H9 (cell line): ENCODE data around the gene TSPO. TPM values are rescaled to one million over a fixed set of nuclear protein-coding genes. Genes with fewer than 3 reads are reported as not detected.

Experiments
- DNase-seq: peaks from one replicate; pipeline ENCODE4 v3.0.0-alpha.2; 2017
- H2AFZ ChIP-seq: one replicate; pipeline ENCODE4 v1.6.1; 2013; ENCODE audit warnings: mild to moderate bottlenecking, low read length, control low read depth, moderate library complexity
- H2AK5ac ChIP-seq: 2 replicates; pipeline ENCODE4 v1.6.1; 2013; ENCODE audit warnings: low read length, control low read depth, mixed read lengths; ENCODE audit not compliant: insufficient read length
- H2BK120ac ChIP-seq: one replicate; pipeline ENCODE4 v1.6.1; 2013; ENCODE audit warnings: low read depth, mild to moderate bottlenecking, low read length, control low read depth, inconsistent platforms; ENCODE audit not compliant: poor library complexity, severe bottlenecking
- H2BK12ac ChIP-seq: 2 replicates; pipeline ENCODE4 v1.6.1; 2013; ENCODE audit warnings: low read length, control low read depth, mixed read lengths, low read depth; ENCODE audit not compliant: insufficient read length
- H2BK15ac ChIP-seq: 2 replicates; pipeline ENCODE4 v1.6.1; 2013; ENCODE audit warnings: low read depth, low read length, control low read depth
- H2BK20ac ChIP-seq: one replicate; pipeline ENCODE4 v1.6.1; 2013; ENCODE audit warnings: low read depth, mild to moderate bottlenecking, low read length, control low read depth, inconsistent platforms; ENCODE audit not compliant: poor library complexity, severe bottlenecking
- H2BK5ac ChIP-seq: 2 replicates; pipeline ENCODE4 v1.6.1; 2013; ENCODE audit warnings: low read length, control low read depth, mixed read lengths; ENCODE audit not compliant: insufficient read length
- H3K14ac ChIP-seq: 2 replicates; pipeline ENCODE4 v1.6.1; 2013; ENCODE audit warnings: low read length, control low read depth; ENCODE audit not compliant: insufficient read depth
- H3K18ac ChIP-seq: 2 replicates; pipeline ENCODE4 v1.6.1; 2013; ENCODE audit warnings: low read depth, mild to moderate bottlenecking, mixed read lengths, low read length, control low read depth; ENCODE audit not compliant: insufficient read length
- H3K23ac ChIP-seq: 2 replicates; pipeline ENCODE4 v1.6.1; 2013; ENCODE audit warnings: low read length, control low read depth, mixed read lengths, low read depth; ENCODE audit not compliant: insufficient read length
- H3K23me2 ChIP-seq: 2 replicates; pipeline ENCODE4 v1.6.1; 2013; ENCODE audit warnings: low read depth, mild to moderate bottlenecking, mixed read lengths, low read length, control low read depth; ENCODE audit not compliant: insufficient read length, poor library complexity, severe bottlenecking
- H3K27ac ChIP-seq: 2 replicates; pipeline ENCODE4 v1.5.1; 2013; ENCODE audit warnings: low read length, control low read depth, mixed read lengths, low read depth; ENCODE audit not compliant: insufficient read length
- H3K27me3 ChIP-seq: 2 replicates; pipeline ENCODE4 v1.6.1; 2013; ENCODE audit warnings: low read length, control low read depth, inconsistent platforms; ENCODE audit not compliant: insufficient read depth
- H3K4ac ChIP-seq: 2 replicates; pipeline ENCODE4 v1.6.1; 2013; ENCODE audit warnings: low read depth, mild to moderate bottlenecking, control low read depth, inconsistent platforms, low read length, moderate library complexity
- H3K4me1 ChIP-seq: 2 replicates; pipeline ENCODE4 v1.6.1; 2013; ENCODE audit warnings: low read length, control low read depth, inconsistent platforms; ENCODE audit not compliant: insufficient read depth
- H3K4me2 ChIP-seq: 2 replicates; pipeline ENCODE4 v1.6.1; 2013; ENCODE audit warnings: low read length, control low read depth, mixed read lengths; ENCODE audit not compliant: insufficient read length, insufficient read depth
- H3K56ac ChIP-seq: 2 replicates; pipeline ENCODE4 v1.6.1; 2013; ENCODE audit warnings: low read depth, mild to moderate bottlenecking, mixed read lengths, low read length, control low read depth; ENCODE audit not compliant: insufficient read length
- H3K79me1 ChIP-seq: 2 replicates; pipeline ENCODE4 v1.6.1; 2013; ENCODE audit warnings: low read depth, mild to moderate bottlenecking, moderate library complexity, low read length, control low read depth, inconsistent platforms; ENCODE audit not compliant: insufficient read depth, poor library complexity, severe bottlenecking
- H3K79me2 ChIP-seq: 2 replicates; pipeline ENCODE4 v1.6.1; 2013; ENCODE audit warnings: low read length, control low read depth, inconsistent platforms; ENCODE audit not compliant: insufficient read depth
- H3K9ac ChIP-seq: 2 replicates; pipeline ENCODE4 v1.6.1; 2013; ENCODE audit warnings: low read length, control low read depth, mixed read lengths; ENCODE audit not compliant: insufficient read length; ENCODE audit errors: extremely low read depth
- H3K9me3 ChIP-seq: one replicate; pipeline ENCODE4 v1.6.1; 2013; ENCODE audit warnings: low read depth, low read length, inconsistent platforms; ENCODE audit not compliant: control insufficient read depth
- H3T11ph ChIP-seq: one replicate; pipeline ENCODE4 v1.6.1; 2013; ENCODE audit warnings: mild to moderate bottlenecking, low read length, control low read depth, inconsistent platforms
- H4K20me1 ChIP-seq: one replicate; pipeline ENCODE4 v1.6.1; 2013; ENCODE audit not compliant: control insufficient read depth, insufficient read length, insufficient read depth
- H4K5ac ChIP-seq: 2 replicates; pipeline ENCODE4 v1.6.1; 2013; ENCODE audit warnings: low read depth, mild to moderate bottlenecking, mixed read lengths, low read length, control low read depth; ENCODE audit not compliant: insufficient read length
- H4K8ac ChIP-seq: replicated peaks from 2 replicates; pipeline ENCODE4 v1.6.1; 2013; ENCODE audit warnings: low read length, control low read depth, mixed read lengths, low read depth; ENCODE audit not compliant: insufficient read length
- H4K91ac ChIP-seq: 2 replicates; pipeline ENCODE4 v1.6.1; 2013; ENCODE audit warnings: low read depth, mild to moderate bottlenecking, moderate library complexity, mixed read lengths, low read length, control low read depth; ENCODE audit not compliant: insufficient read length
- H3K27ac Mint-ChIP-seq, 3 experiments: 2 replicates in 2 of 3; 3 replicates in 1 of 3; pipeline ENCODE4 v1.8.0; 2020 to 2021; ENCODE audit warnings: mixed read lengths in 3 of 3, mild to moderate bottlenecking in 1 of 3, moderate library complexity in 1 of 3
- H3K27me3 Mint-ChIP-seq: 2 replicates; pipeline ENCODE4 v1.8.0; 2021; ENCODE audit warnings: low read depth, mild to moderate bottlenecking, moderate library complexity, mixed read lengths
- H3K36me3 Mint-ChIP-seq, 3 experiments: 2 replicates in 2 of 3; 3 replicates in 1 of 3; pipeline ENCODE4 v1.8.0; 2020 to 2021; ENCODE audit warnings: low read depth in 3 of 3, mixed read lengths in 3 of 3; ENCODE audit not compliant: insufficient read depth in 1 of 3
- H3K4me1 Mint-ChIP-seq, 2 experiments: 2 replicates each; pipeline ENCODE4 v1.8.0; 2020; ENCODE audit warnings: mixed read lengths in 2 of 2
- H3K4me3 Mint-ChIP-seq, 2 experiments: 2 replicates in 1 of 2; 3 replicates in 1 of 2; pipeline ENCODE4 v1.8.0; 2020 to 2021; ENCODE audit warnings: mild to moderate bottlenecking in 2 of 2, mixed read lengths in 2 of 2, moderate library complexity in 1 of 2
- H3K9me3 Mint-ChIP-seq, 2 experiments: 2 replicates in 1 of 2; 3 replicates in 1 of 2; pipeline ENCODE4 v1.8.0; 2020; ENCODE audit warnings: mild to moderate bottlenecking in 2 of 2, mixed read lengths in 2 of 2, moderate library complexity in 1 of 2
- WGBS: extraction: QIAGEN DNeasy Blood & Tissue Kit; methylation state at CpG from one replicate; pipeline ENCODE4 v1.1.7; 2013; ENCODE audit warnings: missing lambda C conversion rate, low lambda C conversion rate, mixed read lengths; ENCODE audit not compliant: insufficient read length; ENCODE audit errors: extremely low coverage; 5-methylcytosine and 5-hydroxymethylcytosine counted together
- total RNA-seq: library from RNA; stranded (reverse); gene quantifications from 2 replicates; pipeline ENCODE4 v1.2.1, GENCODE V29; 2021
- TF ChIP-seq, protein P1 (sequence below): fragments of 200-600 bp; sonication (generic); conservative IDR thresholded peaks from 3 replicates; pipeline ENCODE4 v1.8.0; 2021; ENCODE audit warnings: antibody characterized with exemption, mild to moderate bottlenecking

Gene TSPO
- total RNA-seq, 1 experiment from 2014 or later = 14.8 TPM

DNA sequence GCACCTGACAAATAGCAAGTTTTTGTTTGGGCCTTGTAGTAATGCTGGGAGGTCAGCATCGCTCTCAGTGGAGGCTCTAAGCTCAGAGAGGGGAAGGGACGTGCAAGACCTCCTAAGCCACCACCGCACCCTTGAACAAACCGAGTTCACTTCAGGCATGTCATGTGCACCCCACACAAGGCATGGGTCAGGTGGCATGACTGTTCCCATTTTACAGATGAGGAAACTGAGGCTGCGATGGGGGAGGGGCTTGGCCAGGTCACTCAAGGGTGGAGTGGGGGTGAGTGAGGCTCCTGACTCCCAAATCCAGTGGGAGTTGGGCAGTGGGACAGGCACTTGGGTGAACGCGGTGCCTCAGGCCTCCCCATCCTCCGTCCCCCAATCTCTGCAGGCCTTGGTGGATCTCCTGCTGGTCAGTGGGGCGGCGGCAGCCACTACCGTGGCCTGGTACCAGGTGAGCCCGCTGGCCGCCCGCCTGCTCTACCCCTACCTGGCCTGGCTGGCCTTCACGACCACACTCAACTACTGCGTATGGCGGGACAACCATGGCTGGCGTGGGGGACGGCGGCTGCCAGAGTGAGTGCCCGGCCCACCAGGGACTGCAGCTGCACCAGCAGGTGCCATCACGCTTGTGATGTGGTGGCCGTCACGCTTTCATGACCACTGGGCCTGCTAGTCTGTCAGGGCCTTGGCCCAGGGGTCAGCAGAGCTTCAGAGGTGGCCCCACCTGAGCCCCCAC lies 11.2 kb downstream of the TSPO start:
- H3K18ac ChIP-seq = no peak overlapping the region
- H3K27ac Mint-ChIP-seq = no peak overlapping the region
- no peak overlapping the region for H3K14ac ChIP-seq
- H3K4me1 ChIP-seq = no peaks in the 10 kb centered on the region
- H2BK15ac ChIP-seq = no peak overlapping the region
- H3K9ac ChIP-seq = no peak overlapping the region
- H2AK5ac ChIP-seq = no peak overlapping the region
- H3K4me3 Mint-ChIP-seq = no peak overlapping the region
- no peak overlapping the region for H3K56ac ChIP-seq
- no peaks in the 10 kb centered on the region for H3K9me3 ChIP-seq
- H3K27me3 Mint-ChIP-seq = peaks cover under 1% of the 10 kb centered on the region
- no peak overlapping the region for H2BK20ac ChIP-seq
- H3K23me2 ChIP-seq = no peaks in the 10 kb centered on the region
- no peaks in the 10 kb centered on the region for H3K79me1 ChIP-seq
- no peak overlapping the region for H3T11ph ChIP-seq
- H4K8ac ChIP-seq = no peak overlapping the region
- H3K23ac ChIP-seq = no peak overlapping the region
- no CpG with 5 or more reads among the region's 24 CpGs for WGBS
- H3K79me2 ChIP-seq = no peaks in the 10 kb centered on the region
- H3K27me3 ChIP-seq = no peaks in the 10 kb centered on the region
- H2AFZ ChIP-seq = no peak overlapping the region
- H4K5ac ChIP-seq = no peak overlapping the region
- no peaks in the 10 kb centered on the region for H3K9me3 Mint-ChIP-seq
- peaks cover 0 to 8% of the 10 kb centered on the region in 2 experiments; a peak in 2 of 4 replicates for H3K4me1 Mint-ChIP-seq
- H3K36me3 Mint-ChIP-seq = peaks cover 2 to 14% (median 3%) of the 10 kb centered on the region in 3 experiments; a peak in 6 of 7 replicates
- H4K91ac ChIP-seq = no peak overlapping the region
- DNase-seq = no peak
- no peaks in the 10 kb centered on the region for H4K20me1 ChIP-seq
- no peak overlapping the region for H3K4me2 ChIP-seq
- no peak overlapping the region for H2BK12ac ChIP-seq
- H3K4ac ChIP-seq = no peak overlapping the region
- no peak overlapping the region for H2BK5ac ChIP-seq
- no peak overlapping the region for H3K27ac ChIP-seq
- TF ChIP-seq, protein P1, sequence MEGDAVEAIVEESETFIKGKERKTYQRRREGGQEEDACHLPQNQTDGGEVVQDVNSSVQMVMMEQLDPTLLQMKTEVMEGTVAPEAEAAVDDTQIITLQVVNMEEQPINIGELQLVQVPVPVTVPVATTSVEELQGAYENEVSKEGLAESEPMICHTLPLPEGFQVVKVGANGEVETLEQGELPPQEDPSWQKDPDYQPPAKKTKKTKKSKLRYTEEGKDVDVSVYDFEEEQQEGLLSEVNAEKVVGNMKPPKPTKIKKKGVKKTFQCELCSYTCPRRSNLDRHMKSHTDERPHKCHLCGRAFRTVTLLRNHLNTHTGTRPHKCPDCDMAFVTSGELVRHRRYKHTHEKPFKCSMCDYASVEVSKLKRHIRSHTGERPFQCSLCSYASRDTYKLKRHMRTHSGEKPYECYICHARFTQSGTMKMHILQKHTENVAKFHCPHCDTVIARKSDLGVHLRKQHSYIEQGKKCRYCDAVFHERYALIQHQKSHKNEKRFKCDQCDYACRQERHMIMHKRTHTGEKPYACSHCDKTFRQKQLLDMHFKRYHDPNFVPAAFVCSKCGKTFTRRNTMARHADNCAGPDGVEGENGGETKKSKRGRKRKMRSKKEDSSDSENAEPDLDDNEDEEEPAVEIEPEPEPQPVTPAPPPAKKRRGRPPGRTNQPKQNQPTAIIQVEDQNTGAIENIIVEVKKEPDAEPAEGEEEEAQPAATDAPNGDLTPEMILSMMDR = no peak
- H2BK120ac ChIP-seq = no peak overlapping the region
